ENCODE results near the gene ADAMTSL4. TPM values are rescaled to one million over a fixed set of nuclear protein-coding genes. Genes with fewer than 3 reads are reported as not detected.

ADAMTSL4 gene
- total and polyA plus RNA-seq, 2 experiments from 2014 or later, result 44.2 to 51.9 TPM

GRCh38 chr1:150575072-150575489 lies 25.9 kb downstream of the ADAMTSL4 start:
- peaks cover 39% of the 10 kb centered on the region for H3K36me3 ChIP-seq
- H3K27ac ChIP-seq, result peak overlapping the region; percentile 51
- H3K9me3 ChIP-seq (ENCODE audit: low read depth), result no peaks in the 10 kb centered on the region
- no peaks in the 10 kb centered on the region for H3K27me3 ChIP-seq
- peak in 1 of 2 donors; percentile 36 for DNase-seq (ENCODE audit: low read depth in 1 of 2, low spot score in 1 of 2)
- no peak for TF ChIP-seq CTCF (IDR thresholded peaks at IDR 0.05; ENCODE audit: low read depth, low read length)
- H3K4me3 ChIP-seq, result peak overlapping the region; percentile 76
- H3K4me1 ChIP-seq (ENCODE audit: low read depth), result peaks cover 31% of the 10 kb centered on the region

GRCh38 chr1:150575518-150576366 lies 26.5 kb downstream of the ADAMTSL4 start:
- peak in 1 of 2 donors; percentile 48 for DNase-seq (ENCODE audit: low read depth in 1 of 2, low spot score in 1 of 2)
- peaks cover 39% of the 10 kb centered on the region for H3K36me3 ChIP-seq
- H3K4me1 ChIP-seq (ENCODE audit: low read depth), result peaks cover 31% of the 10 kb centered on the region
- no peaks in the 10 kb centered on the region for H3K9me3 ChIP-seq (ENCODE audit: low read depth)
- H3K27ac ChIP-seq, result peak overlapping the region; percentile 51
- TF ChIP-seq CTCF (IDR thresholded peaks at IDR 0.05; ENCODE audit: low read depth, low read length), result no peak
- H3K4me3 ChIP-seq, result peak overlapping the region; percentile 76
- no peaks in the 10 kb centered on the region for H3K27me3 ChIP-seq

- Histone ChIP-seq H3K36me3 (peaks cover 39% of the 10 kb centered on the region), H3K27ac (no peak overlapping the region), H3K9me3 (ENCODE audit: low read depth) (no peaks in the 10 kb centered on the region), H3K27me3 (no peaks in the 10 kb centered on the region), H3K4me3 (peak overlapping the region; percentile 76), H3K4me1 (ENCODE audit: low read depth) (peaks cover 31% of the 10 kb centered on the region)
- no peak for TF ChIP-seq CTCF (IDR thresholded peaks at IDR 0.05; ENCODE audit: low read depth, low read length)
- DNase-seq (ENCODE audit: low read depth in 1 of 2, low spot score in 1 of 2), result no peak
These were observed 27.1 kb downstream of the ADAMTSL4 start for GRCh38 chr1:150576367-150576711.

- peaks cover 39% of the 10 kb centered on the region for H3K36me3 ChIP-seq
- DNase-seq (ENCODE audit: low read depth in 1 of 2, low spot score in 1 of 2), result peak in 1 of 2 donors; percentile 49
These were observed 27.8 kb downstream of the ADAMTSL4 start for GRCh38 chr1:150576794-150577556.

More at GRCh38 chr1:150576794-150577556, 27.8 kb downstream of the ADAMTSL4 start:
- H3K4me3 ChIP-seq, result peak overlapping the region; percentile 76
- no peaks in the 10 kb centered on the region for H3K9me3 ChIP-seq (ENCODE audit: low read depth)
- peaks cover 31% of the 10 kb centered on the region for H3K4me1 ChIP-seq (ENCODE audit: low read depth)
- no peaks in the 10 kb centered on the region for H3K27me3 ChIP-seq
- peak overlapping the region; percentile 99 for H3K27ac ChIP-seq
- no peak for TF ChIP-seq CTCF (IDR thresholded peaks at IDR 0.05; ENCODE audit: low read depth, low read length)

Measured in cardiac muscle cell (in vitro differentiated cells and primary cell).